Testis (tissue), 3 donors: ENCODE data around the gene ARFIP2. TPM values are rescaled to one million over a fixed set of nuclear protein-coding genes. Genes with fewer than 3 reads are reported as not detected.

ENCODE experiments used
- DNase-seq: peaks from one replicate; pipeline ENCODE4 v3.0.0-alpha.2; 2019
- H3K27ac ChIP-seq, 2 donors: fragments of 200-600 bp; sonication (generic); one replicate each; pipeline ENCODE4 v1.5.1; 2019
- H3K27me3 ChIP-seq: fragments of 200-600 bp; sonication (generic); one replicate; pipeline ENCODE4 v1.5.1; 2019
- H3K36me3 ChIP-seq: fragments of 200-600 bp; sonication (generic); one replicate; pipeline ENCODE4 v1.5.1; 2017; ENCODE audit warnings: low read depth; ENCODE audit errors: missing control alignments
- H3K4me1 ChIP-seq: fragments of 200-600 bp; sonication (generic); one replicate; pipeline ENCODE4 v1.5.1; 2019
- H3K4me3 ChIP-seq, 2 donors: fragments of 200-600 bp; sonication (generic); one replicate each; pipeline ENCODE4 v1.5.1; 2017 to 2019
- H3K9me3 ChIP-seq: fragments of 200-600 bp; sonication (generic); one replicate; pipeline ENCODE4 v1.5.1; 2017
- POLR2A ChIP-seq: fragments of 450-650 bp; IDR thresholded peaks from one replicate; pipeline ENCODE4 v1.6.1; 2017; ENCODE audit warnings: antibody characterized with exemption, mild to moderate bottlenecking, moderate library complexity
- WGBS, 2 donors: methylation state at CpG; one replicate each; pipeline ENCODE4 v1.1.5; 2018; 5-methylcytosine and 5-hydroxymethylcytosine counted together
- intact Hi-C: fragments of 100-400 bp; cut with DNase I; formaldehyde crosslinking; loops from one replicate; pipeline ENCODE4 v1.15.1; 2023; ENCODE audit warnings: low total_unique reads
- polyA plus RNA-seq: library from polyadenylated mRNA; stranded (reverse); fragments of 350-450 nt; fragmentation: Illumina TruSeq; extraction: RNeasy Lipid Tissue Mini Kit (QIAGEN cat#74804); gene quantifications from one replicate; pipeline ENCODE4 v1.2.3, GENCODE V29; 2014; ENCODE audit warnings: low read depth, low replicate concordance; ENCODE audit not compliant: insufficient read depth
- total RNA-seq, 2 donors: library from RNA; depleted of rRNA; stranded (reverse); fragments of >200 nt; gene quantifications; one replicate each; pipeline ENCODE4 v1.2.3, GENCODE V29; 2016
- TF ChIP-seq, protein P1 (sequence below), 3 experiments: fragments of 450-650 bp in 2 of 3; fragments of 200-600 bp in 1 of 3; sonication (generic) in 1 of 3; IDR thresholded peaks; one replicate each; pipeline ENCODE4 v1.5.1; 2016 to 2019; ENCODE audit warnings: antibody characterized with exemption in 3 of 3, mild to moderate bottlenecking in 2 of 3, moderate library complexity in 1 of 3

The ARFIP2 gene
- total and polyA plus RNA-seq, 3 donors from 2014 or later, result 56.1 to 80.1 (median 70.2) TPM

DNA sequence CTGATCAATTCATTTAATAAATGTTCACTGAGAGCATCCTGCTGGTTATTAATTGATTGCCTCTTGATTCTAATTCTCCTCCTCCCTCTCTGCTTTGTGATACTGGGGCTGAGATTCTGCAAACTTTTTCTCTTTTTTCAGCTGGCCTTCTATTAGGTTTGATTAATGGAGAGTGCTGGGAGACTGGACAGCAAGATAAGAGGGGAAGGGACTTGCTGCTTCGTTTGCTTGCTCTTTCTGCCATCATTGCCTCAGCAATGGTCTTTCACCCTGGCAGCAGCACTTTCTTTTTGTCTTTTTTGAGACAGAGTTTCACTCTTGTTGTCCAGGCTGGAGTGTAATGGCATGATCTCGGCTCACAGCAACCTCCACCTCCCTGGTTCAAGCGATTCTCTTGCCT, 23.0 kb upstream of the ARFIP2 start:
- no peaks in the 10 kb centered on the region for H3K27me3 ChIP-seq
- H3K4me3 ChIP-seq, result no peak overlapping the region
- 86 to 87% methylated on average over 3 of the region's 3 CpGs for WGBS, 2 donors
- H3K9me3 ChIP-seq, result no peaks in the 10 kb centered on the region
- no peak overlapping the region for H3K27ac ChIP-seq
- TF ChIP-seq POLR2A, result no peak
- TF ChIP-seq, protein P1, sequence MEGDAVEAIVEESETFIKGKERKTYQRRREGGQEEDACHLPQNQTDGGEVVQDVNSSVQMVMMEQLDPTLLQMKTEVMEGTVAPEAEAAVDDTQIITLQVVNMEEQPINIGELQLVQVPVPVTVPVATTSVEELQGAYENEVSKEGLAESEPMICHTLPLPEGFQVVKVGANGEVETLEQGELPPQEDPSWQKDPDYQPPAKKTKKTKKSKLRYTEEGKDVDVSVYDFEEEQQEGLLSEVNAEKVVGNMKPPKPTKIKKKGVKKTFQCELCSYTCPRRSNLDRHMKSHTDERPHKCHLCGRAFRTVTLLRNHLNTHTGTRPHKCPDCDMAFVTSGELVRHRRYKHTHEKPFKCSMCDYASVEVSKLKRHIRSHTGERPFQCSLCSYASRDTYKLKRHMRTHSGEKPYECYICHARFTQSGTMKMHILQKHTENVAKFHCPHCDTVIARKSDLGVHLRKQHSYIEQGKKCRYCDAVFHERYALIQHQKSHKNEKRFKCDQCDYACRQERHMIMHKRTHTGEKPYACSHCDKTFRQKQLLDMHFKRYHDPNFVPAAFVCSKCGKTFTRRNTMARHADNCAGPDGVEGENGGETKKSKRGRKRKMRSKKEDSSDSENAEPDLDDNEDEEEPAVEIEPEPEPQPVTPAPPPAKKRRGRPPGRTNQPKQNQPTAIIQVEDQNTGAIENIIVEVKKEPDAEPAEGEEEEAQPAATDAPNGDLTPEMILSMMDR (IDR thresholded peaks at IDR 0.05), result no peak
- H3K4me1 ChIP-seq, result peaks cover 5% of the 10 kb centered on the region
- no peaks in the 10 kb centered on the region for H3K36me3 ChIP-seq
- DNase-seq, result no peak
- intact Hi-C loops, result no loop called here

DNA sequence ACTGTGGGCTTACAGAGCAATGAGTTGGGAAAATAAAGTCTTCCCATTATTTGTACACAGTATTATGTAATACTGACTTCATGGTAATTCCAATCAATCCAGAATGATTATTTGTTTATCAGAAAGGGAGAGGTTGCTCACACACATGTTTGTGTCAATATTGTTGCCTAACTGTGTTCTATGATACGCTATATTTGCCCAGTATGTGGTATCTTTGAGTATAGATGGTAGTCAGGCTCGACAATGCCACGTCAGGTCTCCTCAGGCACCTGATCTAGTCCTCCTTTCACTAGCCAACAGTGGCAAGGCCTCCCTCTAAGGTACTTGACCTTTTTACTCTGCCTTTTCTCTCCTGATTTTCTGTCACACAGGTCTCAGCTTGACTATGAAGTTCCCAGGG, 21.3 kb upstream of the ARFIP2 start:
- TF ChIP-seq, protein P1 (IDR thresholded peaks at IDR 0.05), result no peak
- no peak for TF ChIP-seq POLR2A
- Histone ChIP-seq H3K4me1 (peaks cover 5% of the 10 kb centered on the region), H3K9me3 (no peaks in the 10 kb centered on the region), H3K36me3 (no peaks in the 10 kb centered on the region), H3K4me3 (no peak overlapping the region), H3K27me3 (no peaks in the 10 kb centered on the region), H3K27ac (no peak overlapping the region)
- WGBS, 2 donors, result 96% methylated on average over 3 of the region's 3 CpGs
- intact Hi-C loops, result no loop called here
- DNase-seq, result no peak

DNA sequence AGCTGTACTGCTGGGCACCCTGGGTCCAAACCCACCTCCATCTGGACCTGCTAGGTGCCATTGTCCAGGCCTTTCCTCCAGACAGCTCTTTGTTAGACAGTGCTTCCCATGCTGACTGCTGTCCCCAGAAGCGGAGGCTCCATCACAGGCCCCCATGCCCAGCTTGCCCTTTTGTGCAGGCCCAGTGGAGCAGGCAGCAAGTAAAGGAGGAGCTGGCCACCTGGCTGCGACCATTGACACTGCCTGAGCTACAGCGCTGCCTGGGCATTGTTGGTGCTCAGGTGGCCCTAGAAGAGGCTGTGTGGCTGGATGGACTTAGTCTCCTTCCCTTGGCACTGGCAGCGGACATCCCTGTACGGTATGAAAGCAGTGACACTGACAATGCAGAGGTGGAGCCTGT, 17.4 kb upstream of the ARFIP2 start:
- no peak for TF ChIP-seq POLR2A
- TF ChIP-seq, protein P1 (IDR thresholded peaks at IDR 0.05), result no peak
- 93 to 96% methylated on average over 5 of the region's 5 CpGs for WGBS, 2 donors
- H3K4me3 ChIP-seq, result no peak overlapping the region
- DNase-seq, result no peak
- no peaks in the 10 kb centered on the region for H3K27me3 ChIP-seq
- intact Hi-C loops, result no loop called here
- no peaks in the 10 kb centered on the region for H3K9me3 ChIP-seq
- H3K27ac ChIP-seq, result no peak overlapping the region
- peaks cover 5% of the 10 kb centered on the region for H3K4me1 ChIP-seq
- H3K36me3 ChIP-seq, result no peaks in the 10 kb centered on the region

DNA sequence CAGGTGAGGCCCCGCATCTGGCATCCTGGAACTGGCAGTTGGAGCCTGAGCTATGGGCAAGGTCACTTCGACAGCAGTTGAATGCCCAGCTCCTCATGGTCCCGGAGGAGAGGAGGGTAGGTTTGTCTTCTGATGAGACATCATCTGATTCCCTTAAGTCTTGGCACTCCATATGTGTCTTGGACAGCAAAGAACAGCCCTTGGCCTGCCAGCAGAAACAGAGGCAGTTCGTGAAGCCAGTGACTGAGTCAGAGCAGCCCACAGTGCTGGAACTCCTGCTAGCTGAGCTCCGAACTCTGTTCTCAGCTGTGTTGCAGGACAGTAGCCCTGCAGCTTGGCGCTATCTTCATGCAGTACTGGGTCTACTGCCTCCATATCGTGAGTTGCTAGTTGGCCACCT, 17.0 kb upstream of the ARFIP2 start:
- no peaks in the 10 kb centered on the region for H3K36me3 ChIP-seq
- DNase-seq, result no peak
- no peaks in the 10 kb centered on the region for H3K9me3 ChIP-seq
- no peaks in the 10 kb centered on the region for H3K27me3 ChIP-seq
- H3K4me1 ChIP-seq, result peaks cover 5% of the 10 kb centered on the region
- no peak overlapping the region for H3K27ac ChIP-seq
- H3K4me3 ChIP-seq, result peak overlapping the region in 1 of 2 donors; percentile 34
- TF ChIP-seq, protein P1 (IDR thresholded peaks at IDR 0.05), result no peak
- TF ChIP-seq POLR2A, result no peak
- 57 to 77% methylated on average over 2 to 7 of the region's 7 CpGs for WGBS, 2 donors
- intact Hi-C loops, result no loop called here

DNA sequence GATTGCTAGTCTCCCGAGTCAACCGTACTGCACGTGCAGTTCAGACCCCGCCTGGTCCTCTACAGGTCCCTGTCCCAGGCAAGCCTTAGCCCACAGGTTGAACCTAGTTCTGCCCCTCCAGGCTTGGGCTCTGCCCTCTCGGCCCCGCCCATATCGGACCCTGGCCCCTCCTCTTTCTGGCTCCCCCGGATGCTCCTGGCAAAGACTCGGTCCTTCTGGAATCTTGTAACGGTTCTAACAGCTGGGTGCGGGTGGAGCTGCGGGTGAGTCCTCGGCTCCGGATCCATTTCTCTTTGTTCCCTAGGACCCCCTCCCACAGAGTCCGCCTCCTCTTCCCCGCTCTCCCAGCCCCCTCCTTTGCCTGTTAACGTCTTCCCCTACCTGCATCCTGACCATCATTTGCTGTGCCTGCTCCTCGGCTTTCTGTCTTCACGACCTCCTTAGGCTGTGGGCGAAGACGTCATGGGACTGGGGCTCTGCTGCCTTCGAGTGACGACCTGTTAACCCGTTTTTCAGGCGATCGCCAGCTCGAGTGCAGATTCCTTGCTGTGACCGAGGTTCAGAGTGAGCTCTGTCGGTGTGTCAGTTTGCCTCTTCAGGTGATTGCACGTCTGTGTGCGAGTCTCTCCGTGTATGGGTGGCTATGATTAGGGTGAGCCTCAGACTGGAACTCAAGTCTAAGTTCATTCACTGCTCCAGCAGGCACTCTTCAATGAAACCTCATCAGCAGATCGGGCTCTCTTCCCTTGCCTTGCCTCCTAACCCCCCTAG, 16.1 kb upstream of the ARFIP2 start, which contains the start of gene DNHD1:
DNHD1 (plus strand) TSS at position 212 of the 771 bp plus-strand sequence. CDS start 936 bp downstream, outside the sequence.
- no peak within 1 kb of the TSS for H3K27ac ChIP-seq
- H3K9me3 ChIP-seq, result no peaks in the 10 kb centered on the region
- H3K36me3 ChIP-seq, result no peaks in the 10 kb centered on the region
- intact Hi-C loops, result no loop called here
- peak within 1 kb of the TSS; percentile 34 for H3K4me3 ChIP-seq
- peaks cover 5% of the 10 kb centered on the region for H3K4me1 ChIP-seq
- no peak for TF ChIP-seq POLR2A
- TF ChIP-seq, protein P1 (IDR thresholded peaks at IDR 0.05), result no peak
- 27 to 43% methylated on average over 27 to 33 of the region's 33 CpGs for WGBS, 2 donors
- H3K27me3 ChIP-seq, result no peaks in the 10 kb centered on the region
- DNase-seq, result no peak
